Mononuclear cell (primary cell): ENCODE results near the gene CLTB. TPM values are rescaled to one million over a fixed set of nuclear protein-coding genes. Genes with fewer than 3 reads are reported as not detected.
A peak's percentile ranks its signal among the peaks of the same experiment; 100 is the strongest.

ENCODE experiments used
- H3K27me3 ChIP-seq: 2 replicates; pipeline ENCODE4 v1.6.0; 2011; ENCODE audit warnings: low read length, control low read depth; ENCODE audit not compliant: insufficient read depth
- H3K4me1 ChIP-seq: 2 replicates; pipeline ENCODE4 v1.5.1; 2011; ENCODE audit warnings: mild to moderate bottlenecking, low read length, control low read depth; ENCODE audit not compliant: insufficient read depth
- H3K4me3 ChIP-seq: 2 replicates; pipeline ENCODE4 v1.5.1; 2011; ENCODE audit warnings: mild to moderate bottlenecking, low read length, moderate library complexity
- H3K9me3 ChIP-seq: 2 replicates; pipeline ENCODE4 v1.5.1; 2011; ENCODE audit warnings: low read depth, mild to moderate bottlenecking, control low read depth, low read length
- total RNA-seq: library from RNA; depleted of rRNA; stranded (reverse); fragments of >200 nt; gene quantifications from one replicate; pipeline ENCODE4 v1.2.3, GENCODE V29; 2012

The CLTB gene
- total RNA-seq, 1 donor, result 55.3 TPM

DNA sequence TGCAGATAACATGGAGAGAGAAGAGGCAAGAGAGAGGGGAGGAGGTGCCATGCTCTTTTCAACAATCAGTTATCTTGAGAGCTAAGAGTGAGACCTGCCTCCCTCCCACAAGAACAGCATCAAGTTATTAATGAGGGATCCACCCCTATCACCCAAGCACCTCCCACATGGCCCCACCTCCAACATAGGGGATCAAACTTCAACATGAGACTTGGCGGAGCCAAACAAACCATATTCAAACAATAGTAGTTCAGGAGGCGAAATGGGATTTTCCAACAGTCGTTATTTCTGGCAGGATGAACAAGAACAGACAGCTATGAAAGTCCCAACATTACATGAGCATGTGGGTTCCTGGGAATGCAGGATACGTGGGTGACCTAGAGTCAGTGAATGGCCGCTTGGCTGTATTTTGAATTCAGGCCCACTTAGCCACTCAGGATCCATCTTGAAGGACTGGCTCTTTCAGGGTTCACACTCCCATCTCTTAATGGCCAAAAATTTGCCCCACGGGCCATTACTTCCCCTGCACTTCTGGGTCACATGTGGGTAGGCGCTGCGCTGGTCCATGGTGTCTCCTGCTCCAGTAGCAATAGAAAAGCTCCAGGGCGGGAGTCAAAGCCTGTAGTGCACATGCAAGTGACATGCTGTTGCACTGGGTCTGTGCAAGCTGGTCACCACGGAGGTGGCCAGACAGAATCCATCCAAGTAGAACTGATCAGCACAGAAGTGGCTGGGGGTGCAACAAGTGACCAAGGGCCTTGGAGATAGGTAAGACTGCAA is 24.8 kb upstream of the CLTB start:
- H3K4me1 ChIP-seq, result peaks cover 14% of the 10 kb centered on the region
- no peaks in the 10 kb centered on the region for H3K9me3 ChIP-seq
- H3K4me3 ChIP-seq, result no peak overlapping the region
- no peaks in the 10 kb centered on the region for H3K27me3 ChIP-seq

DNA sequence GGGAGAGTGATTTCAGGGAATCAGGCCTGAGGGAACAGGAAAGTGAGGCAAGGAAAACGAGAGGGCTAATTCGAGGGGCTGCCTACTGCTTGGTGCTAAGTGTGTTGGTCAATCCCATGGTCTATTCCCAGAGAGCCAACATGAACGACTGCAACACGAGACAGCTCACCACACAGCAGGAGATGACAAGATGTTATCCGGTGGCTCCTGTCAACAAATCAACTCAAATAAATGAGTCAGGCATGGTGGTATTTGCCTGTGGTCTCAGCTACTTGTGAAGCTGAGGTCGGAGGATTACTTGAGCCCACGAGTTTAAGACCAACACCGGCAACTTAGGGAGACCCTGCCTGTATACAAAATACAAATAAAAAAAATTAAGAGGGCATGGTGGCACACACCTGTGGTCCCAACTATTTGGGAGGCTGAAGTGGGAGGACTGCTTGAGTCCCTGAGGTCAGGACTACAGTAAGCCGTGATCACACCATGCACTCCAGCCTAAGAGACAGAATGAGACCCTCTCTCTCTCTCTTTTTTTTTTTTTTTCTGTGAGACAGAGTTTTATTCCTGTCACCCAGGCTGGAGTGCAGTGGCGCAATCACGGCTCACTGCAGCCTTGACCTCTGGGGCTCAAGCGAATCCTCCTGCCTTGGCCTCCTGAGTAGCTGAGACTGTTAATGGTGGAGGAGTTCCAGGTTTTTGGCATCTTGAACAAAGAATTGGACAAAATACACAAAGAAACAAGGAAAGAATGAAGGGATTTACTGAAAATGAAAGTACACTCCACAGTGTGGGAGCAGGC is 22.8 kb upstream of the CLTB start:
- Histone ChIP-seq H3K9me3 (no peaks in the 10 kb centered on the region), H3K27me3 (no peaks in the 10 kb centered on the region), H3K4me3 (no peak overlapping the region), H3K4me1 (peaks cover 15% of the 10 kb centered on the region)

GRCh38 chr5:176436656-176437055 is 20.3 kb upstream of the CLTB start:
- H3K4me1 ChIP-seq, result peaks cover 15% of the 10 kb centered on the region
- no peak overlapping the region for H3K4me3 ChIP-seq
- H3K27me3 ChIP-seq, result no peaks in the 10 kb centered on the region
- no peaks in the 10 kb centered on the region for H3K9me3 ChIP-seq

DNA sequence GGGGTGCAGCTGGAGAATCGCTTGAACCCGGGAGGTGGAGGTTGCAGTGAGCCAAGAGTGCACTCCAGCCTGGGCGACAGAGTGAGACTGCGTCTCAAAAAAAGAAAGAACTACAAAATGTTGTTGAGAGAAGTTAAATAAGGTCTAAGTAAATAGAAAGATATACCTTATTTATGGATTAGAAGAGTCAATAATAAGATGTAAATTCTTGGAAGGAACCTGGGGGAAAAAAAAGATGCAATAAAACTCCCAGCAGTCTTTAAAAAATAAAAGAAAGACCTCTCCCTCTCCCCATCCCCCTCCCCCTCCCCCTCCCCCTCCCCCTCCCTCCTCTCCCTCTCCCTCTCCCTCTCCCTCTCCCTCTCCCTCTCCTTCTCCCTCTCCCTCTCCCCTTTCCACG is 16.4 kb upstream of the CLTB start:
- no peaks in the 10 kb centered on the region for H3K27me3 ChIP-seq
- peaks cover 15% of the 10 kb centered on the region for H3K4me1 ChIP-seq
- H3K9me3 ChIP-seq, result no peaks in the 10 kb centered on the region
- no peak overlapping the region for H3K4me3 ChIP-seq

- Histone ChIP-seq H3K27me3 (no peaks in the 10 kb centered on the region), H3K4me3 (no peak overlapping the region), H3K9me3 (no peaks in the 10 kb centered on the region), H3K4me1 (no peaks in the 10 kb centered on the region)
Observed at GRCh38 chr5:176429972-176430371, 13.6 kb upstream of the CLTB start.

DNA sequence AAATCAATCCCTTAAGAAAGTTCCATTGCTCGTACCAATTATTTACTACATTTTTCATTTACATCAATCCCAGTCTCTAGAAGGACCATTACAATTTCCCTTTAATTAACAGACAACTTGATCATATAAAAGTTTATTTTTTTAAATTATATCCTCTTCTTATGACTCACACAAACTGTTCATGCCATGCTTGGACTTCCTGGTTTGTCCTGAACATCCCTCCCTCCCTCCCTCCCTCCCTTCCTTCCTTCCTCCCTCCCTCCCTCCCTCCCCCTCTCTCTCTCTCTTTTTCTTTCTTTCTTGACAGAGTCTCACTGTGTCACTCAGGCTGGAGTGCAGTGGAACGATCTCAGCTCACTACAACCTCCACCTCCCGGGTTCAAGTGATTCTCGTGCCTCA is 11.6 kb upstream of the CLTB start:
- Histone ChIP-seq H3K27me3 (no peaks in the 10 kb centered on the region), H3K9me3 (no peaks in the 10 kb centered on the region), H3K4me3 (no peak overlapping the region), H3K4me1 (no peaks in the 10 kb centered on the region)

DNA sequence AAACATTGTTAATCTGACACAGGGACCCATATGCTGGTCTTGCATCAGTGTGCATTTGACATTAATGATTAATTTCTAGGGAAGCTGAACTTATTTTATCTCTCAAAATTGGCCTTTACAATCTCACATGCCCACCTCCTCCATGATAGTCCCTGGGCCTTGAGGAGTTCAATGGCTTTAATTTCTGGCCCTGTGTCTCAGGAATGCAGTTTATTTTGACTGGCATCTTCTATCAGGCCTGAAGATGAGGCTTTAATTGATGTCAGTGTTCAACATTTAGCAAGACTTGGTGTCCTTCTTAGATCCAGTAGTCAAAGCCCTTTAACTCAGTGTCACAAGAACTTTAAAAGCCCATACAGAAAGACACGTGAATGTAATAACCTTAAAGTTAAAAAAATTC is 10.5 kb upstream of the CLTB start:
- H3K27me3 ChIP-seq, result no peaks in the 10 kb centered on the region
- H3K4me1 ChIP-seq, result no peaks in the 10 kb centered on the region
- H3K9me3 ChIP-seq, result no peaks in the 10 kb centered on the region
- H3K4me3 ChIP-seq, result no peak overlapping the region

- Histone ChIP-seq H3K27me3 (peaks cover 2% of the 10 kb centered on the region), H3K4me1 (no peaks in the 10 kb centered on the region), H3K9me3 (no peaks in the 10 kb centered on the region), H3K4me3 (no peak overlapping the region)
Observed at GRCh38 chr5:176425791-176426190, 9.5 kb upstream of the CLTB start.

GRCh38 chr5:176425138-176425537 is 8.8 kb upstream of the CLTB start:
- H3K4me1 ChIP-seq, result no peaks in the 10 kb centered on the region
- no peaks in the 10 kb centered on the region for H3K9me3 ChIP-seq
- H3K27me3 ChIP-seq, result peaks cover 2% of the 10 kb centered on the region
- H3K4me3 ChIP-seq, result no peak overlapping the region

GRCh38 chr5:176424181-176424580 is 7.8 kb upstream of the CLTB start:
- Histone ChIP-seq H3K4me1 (no peaks in the 10 kb centered on the region), H3K9me3 (no peaks in the 10 kb centered on the region), H3K4me3 (no peak overlapping the region), H3K27me3 (peaks cover 2% of the 10 kb centered on the region)

GRCh38 chr5:176420972-176421544 is 4.7 kb upstream of the CLTB start:
- Histone ChIP-seq H3K4me3 (no peak overlapping the region), H3K4me1 (peaks cover 8% of the 10 kb centered on the region), H3K9me3 (no peaks in the 10 kb centered on the region), H3K27me3 (peaks cover 2% of the 10 kb centered on the region)

DNA sequence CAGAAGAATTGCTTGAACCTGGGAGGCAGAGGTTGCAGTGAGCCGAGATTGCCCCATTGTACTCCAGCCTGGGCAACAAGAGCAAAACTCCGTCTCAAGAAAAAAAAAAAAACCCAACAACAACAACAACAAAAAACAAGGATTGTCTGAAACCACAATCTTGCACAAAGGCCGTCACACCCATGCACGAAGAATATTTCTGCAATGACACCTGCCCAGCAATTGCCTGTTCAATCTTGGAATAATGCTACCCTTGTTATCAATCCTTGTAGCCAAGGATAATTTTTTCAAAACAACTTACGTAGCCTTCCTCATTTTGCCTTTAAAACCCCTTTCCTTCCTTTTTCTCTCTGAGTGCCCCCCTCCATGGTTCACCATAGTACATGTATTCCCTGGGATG is 3.7 kb upstream of the CLTB start:
- peaks cover 17% of the 10 kb centered on the region for H3K4me1 ChIP-seq
- H3K4me3 ChIP-seq, result no peak overlapping the region
- no peaks in the 10 kb centered on the region for H3K9me3 ChIP-seq
- H3K27me3 ChIP-seq, result peaks cover 2% of the 10 kb centered on the region

DNA sequence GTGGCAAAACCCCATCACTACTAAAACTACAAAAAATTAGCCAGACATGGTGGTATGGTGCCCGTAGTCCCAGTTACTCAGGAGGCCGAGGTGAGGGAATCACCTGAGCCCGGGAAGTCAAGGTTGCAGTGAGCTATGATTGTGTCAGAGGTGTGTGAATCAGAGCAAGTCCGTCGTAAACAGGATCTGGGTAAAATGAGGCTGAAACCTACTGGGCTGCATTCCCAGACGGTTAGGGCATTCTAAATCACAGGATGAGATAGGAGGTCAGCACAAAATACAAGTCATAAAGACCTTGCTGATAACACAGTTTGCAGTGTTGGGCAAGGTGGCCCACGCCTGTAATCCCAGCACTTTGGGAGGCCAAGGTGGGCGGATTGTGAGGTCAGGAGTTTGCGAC is 1.9 kb upstream of the CLTB start:
- no peak overlapping the region for H3K4me3 ChIP-seq
- H3K4me1 ChIP-seq, result peaks cover 26% of the 10 kb centered on the region
- no peaks in the 10 kb centered on the region for H3K9me3 ChIP-seq
- H3K27me3 ChIP-seq, result peaks cover 2% of the 10 kb centered on the region

DNA sequence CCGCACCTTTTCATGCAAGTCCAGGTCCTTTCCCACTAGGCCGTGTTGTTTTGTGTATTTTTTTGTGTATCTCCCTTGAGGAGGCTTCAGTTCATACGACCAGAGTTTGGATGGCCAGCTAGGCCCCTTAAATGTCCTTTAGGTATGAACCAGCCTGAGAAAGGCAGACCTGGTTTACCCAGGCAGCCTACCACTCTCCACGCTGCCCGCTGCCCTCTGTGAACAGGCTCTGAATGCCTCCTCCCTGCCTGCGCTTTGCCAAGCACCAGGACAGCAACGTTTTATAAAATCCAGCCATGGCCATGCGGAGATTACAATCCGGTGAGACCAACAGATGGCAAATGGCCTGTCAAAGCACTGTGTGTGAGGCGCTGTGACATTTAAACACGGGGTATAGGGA is 626 bp upstream of the CLTB start:
- H3K4me3 ChIP-seq, result peak overlapping the region; percentile 77
- peaks cover 2% of the 10 kb centered on the region for H3K27me3 ChIP-seq
- peaks cover 26% of the 10 kb centered on the region for H3K4me1 ChIP-seq
- H3K9me3 ChIP-seq, result no peaks in the 10 kb centered on the region

DNA sequence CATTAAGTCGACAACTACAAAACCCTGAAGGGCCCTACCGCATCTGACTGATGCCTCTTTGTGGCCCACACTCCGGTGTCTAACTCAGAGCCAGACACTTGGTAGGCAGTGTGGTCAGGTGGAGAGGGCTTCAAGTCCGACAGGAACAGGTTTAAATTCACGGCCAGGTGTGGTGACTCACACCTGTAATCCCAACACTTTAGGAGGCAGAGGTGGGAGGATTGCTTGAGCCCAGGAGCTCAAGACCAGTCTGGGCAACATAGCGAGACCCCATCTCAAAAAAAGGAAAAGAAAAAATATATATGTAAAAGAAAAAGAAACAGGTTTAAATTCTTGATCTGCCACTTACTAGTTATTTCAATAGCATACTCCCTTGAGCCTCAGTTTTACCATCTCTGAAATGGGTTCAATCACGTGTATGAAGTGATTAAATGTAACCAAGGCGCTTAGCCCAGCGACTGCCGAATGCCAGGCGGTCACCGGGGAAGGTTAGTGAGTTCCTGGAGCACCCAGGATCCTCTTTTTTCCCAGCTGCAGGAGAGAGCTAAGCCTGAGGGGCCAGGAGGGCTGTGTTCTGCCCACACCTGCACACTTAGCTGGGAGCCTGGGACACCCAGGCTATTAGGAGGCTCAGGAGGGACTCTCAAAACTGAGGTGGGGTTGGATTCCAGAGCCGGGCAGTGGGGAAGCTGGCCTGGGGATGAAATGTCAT is 943 bp downstream of the CLTB start:
- no peaks in the 10 kb centered on the region for H3K9me3 ChIP-seq
- H3K4me3 ChIP-seq, result peak overlapping the region; percentile 77
- no peaks in the 10 kb centered on the region for H3K27me3 ChIP-seq
- peaks cover 26% of the 10 kb centered on the region for H3K4me1 ChIP-seq
